HEK293 (cell line): ENCODE results near the gene CSAD.

ENCODE experiments used
- CTCF ChIA-PET: fragments of 350-600 bp; formaldehyde crosslinking; extraction: SDS; loops from one replicate; lab custom pipeline; 2021; ENCODE audit warnings: antibody characterized with exemption; lab: Yijun Ruan, JAX
- POLR2A ChIA-PET: fragments of 300-600 bp; formaldehyde crosslinking; extraction: SDS; loops from one replicate; lab custom pipeline; 2020; ENCODE audit warnings: antibody characterized with exemption, inconsistent platforms; lab: Yijun Ruan, JAX
- H3K27ac ChIP-seq: fragments of 200-500 bp; sonication (Bioruptor generic); 2 replicates; pipeline ENCODE4 v1.5.1; 2014; ENCODE audit warnings: low read depth, low read length, control low read depth, inconsistent platforms; ENCODE audit errors: extremely low read depth
- H3K36me3 ChIP-seq, 2 experiments: fragments of 200-500 bp in 1 of 2; sonication (Bioruptor generic) in 1 of 2; 1 replicate in 1 of 2; 2 replicates in 1 of 2; pipeline ENCODE4 v1.5.1; 2014 to 2017; ENCODE audit warnings: inconsistent platforms in 2 of 2, low read length in 2 of 2; ENCODE audit not compliant: control insufficient read depth in 2 of 2, insufficient read depth in 1 of 2
- H3K4me1 ChIP-seq: fragments of 200-500 bp; sonication (Bioruptor generic); 2 replicates; pipeline ENCODE4 v1.5.1; 2014; ENCODE audit warnings: mild to moderate bottlenecking, low read length, inconsistent platforms; ENCODE audit not compliant: control insufficient read depth, insufficient read depth
- H3K4me3 ChIP-seq: 2 replicates; pipeline ENCODE4 v1.5.1; 2011; ENCODE audit warnings: low read depth, mild to moderate bottlenecking, control low read depth, low read length, moderate library complexity
- H3K9me3 ChIP-seq: fragments of 200-500 bp; sonication (Bioruptor generic); 2 replicates; pipeline ENCODE4 v1.5.1; 2014; ENCODE audit warnings: low read depth, low read length, inconsistent platforms; ENCODE audit not compliant: control insufficient read depth, insufficient read depth
- CTCF ChIP-seq: fragments of 450-650 bp; formaldehyde crosslinking; IDR thresholded peaks from 2 replicates; pipeline ENCODE4 v1.5.1; 2016; ENCODE audit warnings: missing biosample characterization, missing genetic modification characterization
- IKZF3 ChIP-seq: fragments of 450-650 bp; IDR thresholded peaks from 2 replicates; pipeline ENCODE4 v1.5.0; 2018; ENCODE audit warnings: missing biosample characterization, mild to moderate bottlenecking, missing genetic modification characterization, moderate library complexity
- RBAK ChIP-seq: fragments of 450-650 bp; formaldehyde crosslinking; IDR thresholded peaks from 2 replicates; pipeline ENCODE4 v1.5.1; 2016; ENCODE audit warnings: missing biosample characterization, missing genetic modification characterization
- SP3 ChIP-seq: fragments of 450-650 bp; formaldehyde crosslinking; IDR thresholded peaks from 2 replicates; pipeline ENCODE4 v1.5.1; 2016; ENCODE audit warnings: missing biosample characterization, missing genetic modification characterization
- ZBTB1 ChIP-seq: fragments of 450-650 bp; formaldehyde crosslinking; IDR thresholded peaks from 2 replicates; pipeline ENCODE4 v1.5.1; 2016; ENCODE audit warnings: missing biosample characterization, missing genetic modification characterization
- ZNF335 ChIP-seq: fragments of 450-650 bp; formaldehyde crosslinking; conservative IDR thresholded peaks from 2 replicates; pipeline ENCODE4 v1.5.1; 2016; ENCODE audit warnings: missing biosample characterization, missing genetic modification characterization
- ZNF654 ChIP-seq: fragments of 450-650 bp; formaldehyde crosslinking; IDR thresholded peaks from 2 replicates; pipeline ENCODE4 v1.5.1; 2016; ENCODE audit warnings: low read depth, missing biosample characterization, missing genetic modification characterization
- ZNF76 ChIP-seq: fragments of 450-650 bp; formaldehyde crosslinking; IDR thresholded peaks from 2 replicates; pipeline ENCODE4; 2016; ENCODE audit warnings: low read depth, missing biosample characterization, missing genetic modification characterization, borderline replicate concordance
- ZNF777 ChIP-seq: fragments of 450-650 bp; formaldehyde crosslinking; IDR thresholded peaks from 2 replicates; pipeline ENCODE4 v1.5.1; 2017; ENCODE audit warnings: missing biosample characterization, missing genetic modification characterization, borderline replicate concordance
- TF ChIP-seq, protein P1 (sequence below): fragments of 450-650 bp; formaldehyde crosslinking; IDR thresholded peaks from 2 replicates; pipeline ENCODE4 v1.5.1; 2016; ENCODE audit warnings: missing biosample characterization, missing genetic modification characterization
- TF ChIP-seq, protein P2 (sequence below): fragments of 450-650 bp; formaldehyde crosslinking; IDR thresholded peaks from 2 replicates; pipeline ENCODE4 v1.5.1; 2017; ENCODE audit warnings: missing biosample characterization, missing genetic modification characterization
- TF ChIP-seq, protein P3 (sequence below): fragments of 450-650 bp; formaldehyde crosslinking; IDR thresholded peaks from 2 replicates; pipeline ENCODE4 v1.5.1; 2016; ENCODE audit warnings: missing biosample characterization, missing genetic modification characterization

The CSAD gene

GRCh38 chr12:53212931-53213330, 32.2 kb upstream of the CSAD start (continued):
- TF ChIP-seq, protein P1, sequence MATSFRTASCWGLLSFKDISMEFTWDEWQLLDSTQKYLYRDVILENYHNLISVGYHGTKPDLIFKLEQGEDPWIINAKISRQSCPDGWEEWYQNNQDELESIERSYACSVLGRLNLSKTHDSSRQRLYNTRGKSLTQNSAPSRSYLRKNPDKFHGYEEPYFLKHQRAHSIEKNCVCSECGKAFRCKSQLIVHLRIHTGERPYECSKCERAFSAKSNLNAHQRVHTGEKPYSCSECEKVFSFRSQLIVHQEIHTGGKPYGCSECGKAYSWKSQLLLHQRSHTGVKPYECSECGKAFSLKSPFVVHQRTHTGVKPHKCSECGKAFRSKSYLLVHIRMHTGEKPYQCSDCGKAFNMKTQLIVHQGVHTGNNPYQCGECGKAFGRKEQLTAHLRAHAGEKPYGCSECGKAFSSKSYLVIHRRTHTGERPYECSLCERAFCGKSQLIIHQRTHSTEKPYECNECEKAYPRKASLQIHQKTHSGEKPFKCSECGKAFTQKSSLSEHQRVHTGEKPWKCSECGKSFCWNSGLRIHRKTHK (tag by site-specific recombination), result no peak
- TF ChIP-seq ZNF654 (tag by site-specific recombination) (no peak), ZBTB1 (tag by site-specific recombination) (no peak), ZNF76 (tag by site-specific recombination) (no peak), ZNF335 (tag by site-specific recombination) (no peak)

GRCh38 chr12:53211476-53212381, 31.0 kb upstream of the CSAD start:
- H3K4me1 ChIP-seq, result no peaks in the 10 kb centered on the region
- CTCF ChIA-PET, result interaction anchor here (0.5 to 11.6 kb wide), 29 partner anchors 9 to 233 kb away, joined by 3 to 144 read pairs (median 5); partner anchors contain the start of genes AAAS, ESPL1, PFDN5 and SPRYD3
- H3K36me3 ChIP-seq, result peaks cover 0 to 39% of the 10 kb centered on the region in 2 experiments; a peak in 1 of 3 replicates
- no peaks in the 10 kb centered on the region for H3K9me3 ChIP-seq
- no peak overlapping the region for H3K27ac ChIP-seq
- H3K4me3 ChIP-seq, result no peak overlapping the region
- TF ChIP-seq CTCF (tag by site-specific recombination) (peak; percentile 58), SP3 (tag by site-specific recombination) (no peak)
- POLR2A ChIA-PET, result interaction anchor here (1.1 to 1.2 kb wide), 4 partner anchors 9 to 109 kb away, joined by 3 read pairs; partner anchors contain the start of genes AAAS and MYG1

- Histone ChIP-seq H3K4me3 (no peak overlapping the region), H3K36me3 (peaks cover 0 to 39% of the 10 kb centered on the region in 2 experiments; a peak in 1 of 3 replicates), H3K27ac (no peak overlapping the region), H3K9me3 (no peaks in the 10 kb centered on the region), H3K4me1 (no peaks in the 10 kb centered on the region)
- CTCF ChIA-PET, result interaction anchor here (0.9 to 11.6 kb wide), 16 partner anchors 9 to 145 kb away, joined by 3 to 144 read pairs (median 13); partner anchors contain the start of genes AAAS, ESPL1 and PFDN5
- TF ChIP-seq ZNF777 (tag by site-specific recombination) (no peak), IKZF3 (tag by site-specific recombination) (no peak), RBAK (tag by site-specific recombination) (no peak)
- TF ChIP-seq, protein P2, sequence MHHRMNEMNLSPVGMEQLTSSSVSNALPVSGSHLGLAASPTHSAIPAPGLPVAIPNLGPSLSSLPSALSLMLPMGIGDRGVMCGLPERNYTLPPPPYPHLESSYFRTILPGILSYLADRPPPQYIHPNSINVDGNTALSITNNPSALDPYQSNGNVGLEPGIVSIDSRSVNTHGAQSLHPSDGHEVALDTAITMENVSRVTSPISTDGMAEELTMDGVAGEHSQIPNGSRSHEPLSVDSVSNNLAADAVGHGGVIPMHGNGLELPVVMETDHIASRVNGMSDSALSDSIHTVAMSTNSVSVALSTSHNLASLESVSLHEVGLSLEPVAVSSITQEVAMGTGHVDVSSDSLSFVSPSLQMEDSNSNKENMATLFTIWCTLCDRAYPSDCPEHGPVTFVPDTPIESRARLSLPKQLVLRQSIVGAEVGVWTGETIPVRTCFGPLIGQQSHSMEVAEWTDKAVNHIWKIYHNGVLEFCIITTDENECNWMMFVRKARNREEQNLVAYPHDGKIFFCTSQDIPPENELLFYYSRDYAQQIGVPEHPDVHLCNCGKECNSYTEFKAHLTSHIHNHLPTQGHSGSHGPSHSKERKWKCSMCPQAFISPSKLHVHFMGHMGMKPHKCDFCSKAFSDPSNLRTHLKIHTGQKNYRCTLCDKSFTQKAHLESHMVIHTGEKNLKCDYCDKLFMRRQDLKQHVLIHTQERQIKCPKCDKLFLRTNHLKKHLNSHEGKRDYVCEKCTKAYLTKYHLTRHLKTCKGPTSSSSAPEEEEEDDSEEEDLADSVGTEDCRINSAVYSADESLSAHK (tag by site-specific recombination), result no peak
- TF ChIP-seq, protein P3, sequence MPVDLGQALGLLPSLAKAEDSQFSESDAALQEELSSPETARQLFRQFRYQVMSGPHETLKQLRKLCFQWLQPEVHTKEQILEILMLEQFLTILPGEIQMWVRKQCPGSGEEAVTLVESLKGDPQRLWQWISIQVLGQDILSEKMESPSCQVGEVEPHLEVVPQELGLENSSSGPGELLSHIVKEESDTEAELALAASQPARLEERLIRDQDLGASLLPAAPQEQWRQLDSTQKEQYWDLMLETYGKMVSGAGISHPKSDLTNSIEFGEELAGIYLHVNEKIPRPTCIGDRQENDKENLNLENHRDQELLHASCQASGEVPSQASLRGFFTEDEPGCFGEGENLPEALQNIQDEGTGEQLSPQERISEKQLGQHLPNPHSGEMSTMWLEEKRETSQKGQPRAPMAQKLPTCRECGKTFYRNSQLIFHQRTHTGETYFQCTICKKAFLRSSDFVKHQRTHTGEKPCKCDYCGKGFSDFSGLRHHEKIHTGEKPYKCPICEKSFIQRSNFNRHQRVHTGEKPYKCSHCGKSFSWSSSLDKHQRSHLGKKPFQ (tag by site-specific recombination), result no peak
- POLR2A ChIA-PET, result interaction anchor here (1.1 kb wide), 1 partner anchor 58 kb away, joined by 3 read pairs; no protein-coding TSS in a partner anchor
These were observed 30.1 kb upstream of the CSAD start for GRCh38 chr12:53210843-53211242.
